ENCODE measurements around the gene CBX1. TPM values are rescaled to one million over a fixed set of nuclear protein-coding genes. Genes with fewer than 3 reads are reported as not detected.

The CBX1 gene
- total and polyA plus RNA-seq, 2 of the 8 experiments (the other 6 are each of a cell fraction or from before 2014, with no cell fraction given) = 38.7 to 173 TPM

DNA sequence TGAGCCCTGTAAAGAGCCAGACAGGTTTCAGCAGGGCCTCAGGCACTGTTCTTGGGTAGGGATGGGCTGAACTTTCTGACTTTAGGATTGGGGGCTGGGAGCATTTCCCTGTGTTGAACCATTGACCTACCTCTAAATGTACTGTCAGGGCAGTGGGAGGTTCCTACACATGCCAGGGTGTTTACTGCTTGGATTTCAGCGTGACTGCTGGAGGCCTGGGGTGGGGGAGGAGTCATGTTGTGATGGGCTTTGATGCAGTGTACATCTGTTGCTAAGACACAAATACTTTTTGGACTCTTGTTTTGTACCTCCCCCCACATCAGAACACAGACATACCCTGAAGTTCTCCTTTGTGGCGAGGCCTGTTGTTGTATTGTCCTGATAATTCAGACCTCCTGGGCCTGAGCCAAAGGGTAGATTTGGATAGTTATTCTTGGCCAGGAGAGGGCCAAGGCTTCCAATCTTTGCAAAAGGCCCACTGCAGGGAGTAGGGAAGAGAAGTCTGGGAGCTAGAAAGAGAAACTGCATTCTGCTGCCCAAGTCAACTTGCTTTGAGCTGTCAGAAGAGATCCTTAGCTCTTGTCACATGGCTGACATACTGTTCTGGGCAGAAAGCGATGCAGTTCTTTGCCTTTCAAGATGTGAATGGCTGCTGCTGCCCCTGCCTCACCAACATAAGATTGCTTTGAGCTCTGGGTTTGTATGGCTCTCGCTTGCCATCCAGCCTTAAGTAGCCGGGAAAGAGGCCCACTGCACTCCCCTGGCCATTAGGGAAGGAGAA, 49.4 kb downstream of the CBX1 start:
- Histone ChIP-seq H3K18ac (ENCODE audit: extremely low read depth, low read length) (no peak overlapping the region), H3K27me3 (replicated peaks in 1 of 4; ENCODE audit: control insufficient read depth in 3 of 4, extremely low read depth in 1 of 4, insufficient read depth in 3 of 4, low read length in 3 of 4) (no peaks in the 10 kb centered on the region), H3K27ac (ENCODE audit: low read depth, low read length) (no peak overlapping the region), H3K4me3 (ENCODE audit: extremely low read depth in 1 of 4, insufficient read depth in 2 of 4, low read depth in 3 of 4, low read length in 4 of 4) (peak overlapping the region in 1 of 4 experiments; percentile 52; a peak in 2 of 8 replicates), H2AFZ (ENCODE audit: low read length) (no peak overlapping the region), H4K5ac (ENCODE audit: insufficient read length, low read depth, low read length) (no peak overlapping the region), H2BK15ac (ENCODE audit: low read length) (no peak overlapping the region), H4K8ac (ENCODE audit: extremely low read depth, insufficient read depth, low read length) (no peak overlapping the region), H2BK5ac (ENCODE audit: low read depth, low read length) (peak overlapping the region; percentile 19; the same call in 1 of the 2 replicates), H3K14ac (ENCODE audit: insufficient read length) (no peak overlapping the region), H2BK20ac (ENCODE audit: low read length) (no peak overlapping the region; the same call in 1 of the 2 replicates), H3K9me3 (ENCODE audit: insufficient read depth in 2 of 2, low read depth in 1 of 2, low read length in 1 of 2) (no peaks in the 10 kb centered on the region), H2BK12ac (ENCODE audit: low read depth, low read length) (no peak overlapping the region; the same call in 1 of the 2 replicates), H4K91ac (replicated peaks; ENCODE audit: insufficient read length, low read length) (no peak overlapping the region), H3K79me1 (ENCODE audit: low read depth, low read length) (peaks cover 3% of the 10 kb centered on the region; the same call in 1 of the 2 replicates), H2BK120ac (replicated peaks; ENCODE audit: low read depth, low read length) (no peak overlapping the region), H3K4ac (replicated peaks; ENCODE audit: insufficient read length, low read depth, low read length) (no peak overlapping the region), H3K9ac (replicated peaks in 1 of 4; ENCODE audit: extremely low read depth in 1 of 4, low read depth in 3 of 4, low read length in 3 of 4) (0 out of 7 replicates have a peak overlapping the region, but pooled peaks of 1 of the 4 experiments have one; percentile 3), H3K23me2 (ENCODE audit: low read depth, low read length) (peaks cover 16% of the 10 kb centered on the region), H2AK5ac (ENCODE audit: low read depth, low read length) (no peak overlapping the region), H4K20me1 (replicated peaks in 1 of 2; ENCODE audit: control insufficient read depth in 1 of 2, insufficient read depth in 2 of 2, low read length in 2 of 2) (peaks cover 5 to 19% of the 10 kb centered on the region in 2 experiments), H3K23ac (ENCODE audit: insufficient read length) (no peak overlapping the region), H3K79me2 (ENCODE audit: control insufficient read depth in 1 of 2, insufficient read depth in 2 of 2, low read length in 2 of 2) (peaks cover 13 to 75% of the 10 kb centered on the region in 2 experiments), H3K56ac (replicated peaks; ENCODE audit: insufficient read length, low read depth, low read length) (no peak overlapping the region), H3K4me2 (ENCODE audit: insufficient read depth in 1 of 2, low read depth in 2 of 2, low read length in 2 of 2) (peak overlapping the region; percentile 70 to 89; a peak in 3 of 4 replicates), H3K36me3 (ENCODE audit: control insufficient read depth in 2 of 4, insufficient read depth in 4 of 4, low read length in 3 of 4) (peaks cover 2 to 32% (median 14%) of the 10 kb centered on the region in 4 experiments), H3K4me1 (replicated peaks in 1 of 4; ENCODE audit: control insufficient read depth in 3 of 4, insufficient read depth in 4 of 4, low read length in 3 of 4) (peaks cover 16 to 58% (median 39%) of the 10 kb centered on the region in 4 experiments)
- 64% methylated on average over 5 of the region's 5 CpGs; no CpG with 5 or more reads in 1 of the 2 experiments for WGBS, 2 experiments (ENCODE audit: extremely low coverage in 1 of 2, insufficient coverage in 1 of 2, insufficient read length in 1 of 2, insufficient replicate concordance in 2 of 2, low coverage in 1 of 2, low lambda C conversion rate in 2 of 2, missing lambda C conversion rate in 1 of 2)
- POLR2A ChIA-PET (ENCODE audit: partially characterized antibody) = interaction anchor here (1.0 to 41.8 kb wide), 5 partner anchors 14 to 103 kb away, joined by 3 to 1227 read pairs (median 112); partner anchors contain the start of genes CBX1, COPZ2 and NFE2L1
- FAIRE-seq (no peak), DNase-seq (ENCODE audit: low read depth in 1 of 2, low spot score in 2 of 2) (no peak)
- CTCF ChIA-PET (ENCODE audit: partially characterized antibody) = interaction anchor here (0.7 to 14.5 kb wide), 13 partner anchors 10 to 211 kb away, joined by 3 to 203 read pairs (median 3); partner anchors contain the start of gene SCRN2
- TF ChIP-seq POU5F1 (IDR thresholded peaks at IDR 0.05; ENCODE audit: low read depth, low read length) (no peak), SIN3A (conservative IDR thresholded peaks at IDR 0.05 in 1 of 2, IDR thresholded peaks at IDR 0.05 in 1 of 2; ENCODE audit: low read depth in 1 of 2, low read length in 2 of 2) (peak; percentile 81; a peak in 3 of 4 replicates), EGR1 (IDR thresholded peaks at IDR 0.05; ENCODE audit: borderline replicate concordance, low read depth, low read length) (no peak)
